ENCODE data around the gene EHMT1.

EHMT1 gene

DNA sequence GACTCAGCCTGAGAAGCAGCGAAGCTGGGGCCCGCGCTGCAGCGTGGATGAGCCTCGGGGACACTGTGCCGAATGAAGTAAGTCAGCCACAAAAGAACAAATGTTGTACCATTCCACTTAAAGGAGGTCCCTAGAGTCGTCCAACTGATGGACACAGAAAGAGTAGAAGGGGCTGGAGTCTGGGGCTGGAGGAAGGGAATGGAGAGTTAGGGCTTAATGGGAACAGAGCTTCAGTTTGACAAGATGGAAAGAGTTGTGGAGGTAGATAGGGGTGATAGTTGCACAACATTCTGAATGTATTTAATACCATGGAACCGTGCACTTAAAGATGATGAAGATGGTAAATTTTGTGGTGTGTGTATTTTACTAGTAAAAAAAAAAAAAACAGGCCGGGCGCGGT is 119.9 kb downstream of the EHMT1 start:
- TF ChIP-seq, protein P1, sequence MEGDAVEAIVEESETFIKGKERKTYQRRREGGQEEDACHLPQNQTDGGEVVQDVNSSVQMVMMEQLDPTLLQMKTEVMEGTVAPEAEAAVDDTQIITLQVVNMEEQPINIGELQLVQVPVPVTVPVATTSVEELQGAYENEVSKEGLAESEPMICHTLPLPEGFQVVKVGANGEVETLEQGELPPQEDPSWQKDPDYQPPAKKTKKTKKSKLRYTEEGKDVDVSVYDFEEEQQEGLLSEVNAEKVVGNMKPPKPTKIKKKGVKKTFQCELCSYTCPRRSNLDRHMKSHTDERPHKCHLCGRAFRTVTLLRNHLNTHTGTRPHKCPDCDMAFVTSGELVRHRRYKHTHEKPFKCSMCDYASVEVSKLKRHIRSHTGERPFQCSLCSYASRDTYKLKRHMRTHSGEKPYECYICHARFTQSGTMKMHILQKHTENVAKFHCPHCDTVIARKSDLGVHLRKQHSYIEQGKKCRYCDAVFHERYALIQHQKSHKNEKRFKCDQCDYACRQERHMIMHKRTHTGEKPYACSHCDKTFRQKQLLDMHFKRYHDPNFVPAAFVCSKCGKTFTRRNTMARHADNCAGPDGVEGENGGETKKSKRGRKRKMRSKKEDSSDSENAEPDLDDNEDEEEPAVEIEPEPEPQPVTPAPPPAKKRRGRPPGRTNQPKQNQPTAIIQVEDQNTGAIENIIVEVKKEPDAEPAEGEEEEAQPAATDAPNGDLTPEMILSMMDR (conservative IDR thresholded peaks at IDR 0.05; ENCODE audit: low read length) = no peak
- H3K4me3 ChIP-seq (ENCODE audit: low read length) = no peak overlapping the region
- DNase-seq (ENCODE audit: low read depth) = no peak

DNA sequence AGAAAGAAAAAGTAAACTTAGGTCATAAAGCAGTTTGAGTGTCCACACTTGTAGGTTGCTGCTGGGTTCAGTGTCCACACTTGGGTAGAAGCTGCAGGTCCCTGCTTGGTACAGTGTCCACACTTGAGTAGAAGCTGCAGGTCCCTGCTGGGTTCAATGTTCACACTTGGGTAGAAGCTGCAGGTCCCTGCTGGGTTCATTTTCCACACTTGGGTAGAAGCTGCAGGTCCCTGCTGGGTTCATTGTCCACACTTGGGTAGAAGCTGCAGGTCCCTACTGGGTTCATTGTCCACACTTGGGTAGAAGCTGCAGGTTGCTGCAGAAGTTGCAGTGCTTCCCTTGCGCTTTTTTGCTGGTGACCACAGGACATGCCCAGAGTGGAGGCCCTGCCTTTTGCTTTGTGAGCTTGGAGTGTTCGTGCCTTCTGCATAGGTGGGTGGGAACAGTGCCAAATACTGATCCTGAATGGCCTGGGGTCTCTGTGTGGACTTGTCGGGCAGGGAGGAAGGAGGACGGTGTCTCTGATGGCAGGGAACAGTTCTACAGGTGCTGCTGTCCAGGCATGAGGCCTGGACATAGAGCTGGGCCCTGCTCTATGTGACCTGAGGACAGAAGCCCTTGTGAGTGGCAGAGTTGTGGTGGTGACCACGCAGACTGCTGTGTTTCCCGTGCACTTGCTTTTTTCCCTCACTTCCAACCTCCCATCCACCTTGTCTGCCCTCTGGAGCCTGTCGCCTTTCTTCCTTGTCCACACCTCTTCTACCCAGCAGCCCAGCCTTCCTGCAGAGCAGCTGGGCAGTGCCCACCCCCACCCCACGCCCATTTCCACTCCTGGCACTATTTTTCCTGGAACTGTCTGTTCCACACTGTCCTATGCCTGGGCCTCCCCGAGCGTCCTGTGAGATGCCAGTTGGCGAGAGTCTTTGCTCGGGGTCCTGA is 120.8 kb downstream of the EHMT1 start:
- DNase-seq (ENCODE audit: low read depth) = no peak
- no peak overlapping the region for H3K4me3 ChIP-seq (ENCODE audit: low read length)
- TF ChIP-seq, protein P1 (conservative IDR thresholded peaks at IDR 0.05; ENCODE audit: low read length) = no peak

DNA sequence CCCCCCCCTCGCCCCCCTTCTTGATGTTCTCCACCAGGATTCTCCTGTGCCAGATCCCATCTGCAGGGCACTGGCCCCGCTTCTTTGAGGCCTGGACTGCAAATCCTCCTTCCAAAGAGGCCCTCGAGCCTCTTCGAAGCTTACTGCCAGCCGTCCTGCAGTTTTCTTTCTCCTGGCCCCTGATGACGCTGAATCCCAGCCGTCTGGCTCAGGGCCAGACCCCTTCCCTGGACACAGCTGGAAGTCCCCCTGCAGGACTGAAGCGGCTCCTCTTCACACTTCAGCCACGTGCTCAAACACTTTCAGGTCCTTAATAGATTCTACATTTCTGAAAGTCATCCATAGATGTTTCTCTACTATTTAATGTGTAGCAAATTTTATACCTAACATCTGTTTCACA is 121.5 kb downstream of the EHMT1 start:
- TF ChIP-seq, protein P1 (conservative IDR thresholded peaks at IDR 0.05; ENCODE audit: low read length) = 0 out of 2 replicates have a peak, but pooled peaks have one; percentile 12
- no peak overlapping the region for H3K4me3 ChIP-seq (ENCODE audit: low read length)
- DNase-seq (ENCODE audit: low read depth) = peak; percentile 45

DNA sequence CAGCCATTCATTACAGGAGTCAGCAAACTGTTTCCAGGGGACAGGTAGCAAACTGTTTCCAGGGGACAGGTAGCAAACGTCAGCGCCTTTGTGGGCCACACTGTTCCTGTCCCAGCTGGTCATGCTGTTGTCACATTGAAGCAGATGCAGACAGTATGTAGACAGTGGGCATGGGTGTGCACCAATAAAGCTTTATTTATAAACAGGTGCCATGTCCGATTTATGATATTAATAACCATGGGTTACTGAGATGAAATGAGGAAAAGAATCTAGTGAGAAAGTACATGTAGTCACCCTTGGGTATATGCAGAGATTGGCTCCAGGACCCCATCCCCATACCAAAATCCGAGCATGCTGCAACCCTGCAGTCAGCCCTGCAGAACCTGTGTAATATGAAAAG is 122.5 kb downstream of the EHMT1 start:
- TF ChIP-seq, protein P1 (conservative IDR thresholded peaks at IDR 0.05; ENCODE audit: low read length) = no peak
- DNase-seq (ENCODE audit: low read depth) = no peak
- no peak overlapping the region for H3K4me3 ChIP-seq (ENCODE audit: low read length)

DNA sequence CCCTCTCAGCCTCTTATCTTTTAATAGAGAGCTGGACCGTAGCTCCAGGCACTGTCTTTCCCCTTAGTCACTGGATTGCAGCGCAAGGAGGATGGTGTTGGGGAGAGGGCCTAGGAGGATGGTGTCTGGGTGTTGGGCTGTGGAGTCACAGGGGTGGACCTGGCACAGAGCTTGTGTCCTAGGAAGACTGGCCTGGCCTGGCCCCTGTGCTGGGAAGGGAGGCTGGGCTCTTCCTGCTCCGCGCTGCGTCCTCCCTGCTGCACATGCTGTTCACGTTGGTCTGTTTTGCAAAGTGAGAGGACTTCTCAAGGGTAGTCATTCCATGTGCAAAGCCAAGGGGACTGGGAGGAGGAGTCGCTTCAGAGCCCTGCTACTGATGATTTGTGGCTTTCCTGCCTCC is 123.9 kb downstream of the EHMT1 start:
- no peak for DNase-seq (ENCODE audit: low read depth)
- H3K4me3 ChIP-seq (ENCODE audit: low read length) = no peak overlapping the region
- TF ChIP-seq, protein P1 (conservative IDR thresholded peaks at IDR 0.05; ENCODE audit: low read length) = no peak

DNA sequence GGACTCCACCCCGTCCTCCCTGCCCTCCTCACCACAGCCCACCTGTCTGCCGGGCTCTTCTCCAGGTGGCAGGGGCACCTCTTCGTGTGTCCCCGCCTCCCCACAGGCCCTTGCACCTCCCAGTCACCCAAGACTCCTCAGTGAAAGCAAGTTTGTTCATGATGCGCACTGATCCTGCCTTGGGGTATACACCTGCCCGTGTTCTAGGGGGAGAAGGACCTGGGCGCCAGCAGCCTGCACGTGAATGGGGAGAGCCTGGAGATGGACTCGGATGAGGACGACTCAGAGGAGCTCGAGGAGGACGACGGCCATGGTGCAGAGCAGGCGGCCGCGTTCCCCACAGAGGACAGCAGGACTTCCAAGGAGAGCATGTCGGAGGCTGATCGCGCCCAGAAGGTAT is 124.9 kb downstream of the EHMT1 start:
- H3K4me3 ChIP-seq (ENCODE audit: low read length) = no peak overlapping the region
- no peak for DNase-seq (ENCODE audit: low read depth)
- TF ChIP-seq, protein P1 (conservative IDR thresholded peaks at IDR 0.05; ENCODE audit: low read length) = no peak

DNA sequence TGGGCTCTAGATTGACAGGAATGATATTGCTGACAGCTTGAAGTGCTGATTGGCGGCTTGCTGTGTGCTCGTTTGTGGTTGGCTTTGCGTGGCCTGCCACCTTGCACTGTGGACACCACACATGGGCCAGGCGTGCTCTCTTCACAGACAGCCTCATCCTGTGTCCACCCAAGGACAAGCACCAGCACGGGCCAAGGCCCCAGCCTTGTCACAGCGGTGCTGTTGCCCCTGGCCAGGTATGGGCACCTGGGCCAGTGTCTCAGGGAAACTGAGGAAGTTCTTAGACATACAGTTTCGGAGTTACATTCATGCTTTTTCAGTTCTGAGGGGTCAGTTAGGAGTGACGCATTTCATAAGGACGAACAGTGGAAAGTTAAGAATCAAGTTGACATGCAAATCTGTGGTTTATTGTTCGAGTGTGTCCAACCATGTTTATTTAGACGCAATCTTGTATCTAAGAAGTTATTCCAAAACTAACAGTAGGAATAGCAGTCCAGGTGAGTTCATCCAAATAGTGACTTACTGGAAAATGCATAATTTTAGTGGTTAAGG is 125.9 kb downstream of the EHMT1 start:
- DNase-seq (ENCODE audit: low read depth) = no peak
- H3K4me3 ChIP-seq (ENCODE audit: low read length) = no peak overlapping the region
- TF ChIP-seq, protein P1 (conservative IDR thresholded peaks at IDR 0.05; ENCODE audit: low read length) = no peak
